Esophagus (tissue), 2 donors: ENCODE measurements around the gene KDM4C. TPM values are rescaled to one million over a fixed set of nuclear protein-coding genes. Genes with fewer than 3 reads are reported as not detected.
"Not testable (repeated sequence)": the region's sequence is repeated elsewhere in the genome, so short reads cannot be mapped to it uniquely, and the experiment has no call there.

Experiments used
- H3K27ac ChIP-seq, 2 donors: one replicate each; pipeline ENCODE4 v1.5.1; 2013; ENCODE audit warnings: low read depth in 2 of 2, mild to moderate bottlenecking in 2 of 2, inconsistent platforms in 1 of 2, low read length in 1 of 2, moderate library complexity in 1 of 2
- H3K27me3 ChIP-seq, 2 donors: one replicate each; pipeline ENCODE4 v1.6.1; 2013; ENCODE audit warnings: low read length in 2 of 2, control low read depth in 1 of 2, mild to moderate bottlenecking in 1 of 2; ENCODE audit not compliant: insufficient read depth in 2 of 2, control insufficient read depth in 1 of 2
- H3K36me3 ChIP-seq, 2 donors: one replicate each; pipeline ENCODE4 v1.6.1; 2013; ENCODE audit warnings: low read length in 1 of 2; ENCODE audit not compliant: control insufficient read depth in 2 of 2, insufficient read depth in 2 of 2
- H3K4me1 ChIP-seq, 2 donors: one replicate each; pipeline ENCODE4 v1.6.1; 2013; ENCODE audit warnings: low read length in 1 of 2; ENCODE audit not compliant: control insufficient read depth in 2 of 2, insufficient read depth in 2 of 2
- H3K4me3 ChIP-seq, 2 donors: one replicate each; pipeline ENCODE4 v1.5.1; 2013; ENCODE audit warnings: low read length in 2 of 2, mild to moderate bottlenecking in 2 of 2, low read depth in 1 of 2, moderate library complexity in 1 of 2
- H3K9me3 ChIP-seq, 2 donors: one replicate each; pipeline ENCODE4 v1.6.1; 2013; ENCODE audit warnings: mild to moderate bottlenecking in 2 of 2, low read depth in 1 of 2, low read length in 1 of 2, moderate library complexity in 1 of 2; ENCODE audit not compliant: control insufficient read depth in 2 of 2, insufficient read depth in 1 of 2
- WGBS, 2 donors: extraction: QIAGEN DNeasy Blood & Tissue Kit; methylation state at CpG; one replicate each; pipeline ENCODE4 v1.1.7; 2013; 5-methylcytosine and 5-hydroxymethylcytosine counted together
- polyA plus RNA-seq, 2 donors: library from polyadenylated mRNA; stranded (reverse); fragments of 200-250 nt; gene quantifications; one replicate each; pipeline ENCODE4 v1.2.3, GENCODE V29; 2013
- donor health status: healthy with polysubstance abuse.
- donor health status: Bipolar disorder and iron deficiency.

The KDM4C gene
- polyA plus RNA-seq, 2 donors, result 5.9 to 8.0 TPM

DNA sequence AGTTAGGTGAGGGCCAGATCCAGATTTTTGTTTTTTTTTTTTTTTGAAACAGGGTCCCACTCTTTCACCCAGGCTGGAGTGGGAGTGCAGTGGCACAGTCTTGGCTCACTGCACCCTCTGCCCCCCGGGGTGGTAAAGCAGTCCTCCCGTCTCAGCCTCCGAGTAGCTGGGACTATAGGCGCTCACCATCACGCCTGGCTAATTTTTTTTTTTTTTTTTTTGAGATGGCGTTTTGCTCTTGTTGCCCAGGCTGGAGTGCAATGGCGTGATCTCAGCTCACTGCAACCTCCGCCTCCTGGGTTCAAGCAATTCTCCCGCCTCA lies 31.2 kb downstream of the KDM4C start:
- H3K9me3 ChIP-seq, H3K36me3 ChIP-seq, H3K4me3 ChIP-seq, H3K27ac ChIP-seq, H3K27me3 ChIP-seq, H3K4me1 ChIP-seq: not testable (repeated sequence)
- WGBS, 2 donors, result 94 to 95% methylated on average over 8 to 9 of the region's 9 CpGs

DNA sequence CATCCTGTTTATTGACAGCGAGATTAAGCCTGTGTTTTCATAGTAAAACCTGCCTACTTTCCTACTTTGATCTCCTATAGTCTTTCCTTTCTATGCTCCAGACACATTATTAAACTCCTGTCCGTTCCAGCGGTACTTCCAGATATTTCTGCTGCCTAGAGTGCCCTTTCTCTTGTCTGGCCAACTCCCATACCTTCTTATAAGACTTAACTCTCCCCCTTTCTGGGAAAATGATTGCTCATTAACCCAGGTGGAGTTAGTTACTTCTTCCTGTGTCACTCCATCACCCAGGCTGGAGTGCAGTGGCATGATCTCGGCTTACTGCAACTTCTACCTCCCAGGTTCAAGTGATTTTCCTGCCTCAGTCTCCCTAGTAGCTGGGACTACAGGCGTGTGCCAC lies 33.1 kb downstream of the KDM4C start:
- 82 to 94% methylated on average over 5 of the region's 5 CpGs for WGBS, 2 donors
- Histone ChIP-seq H3K27ac (no peak overlapping the region), H3K9me3 (no peaks in the 10 kb centered on the region), H3K4me1 (peaks cover 5 to 6% of the 10 kb centered on the region in 2 donors), H3K4me3 (no peak overlapping the region), H3K36me3 (peaks cover 4 to 5% of the 10 kb centered on the region in 2 donors), H3K27me3 (no peaks in the 10 kb centered on the region)

DNA sequence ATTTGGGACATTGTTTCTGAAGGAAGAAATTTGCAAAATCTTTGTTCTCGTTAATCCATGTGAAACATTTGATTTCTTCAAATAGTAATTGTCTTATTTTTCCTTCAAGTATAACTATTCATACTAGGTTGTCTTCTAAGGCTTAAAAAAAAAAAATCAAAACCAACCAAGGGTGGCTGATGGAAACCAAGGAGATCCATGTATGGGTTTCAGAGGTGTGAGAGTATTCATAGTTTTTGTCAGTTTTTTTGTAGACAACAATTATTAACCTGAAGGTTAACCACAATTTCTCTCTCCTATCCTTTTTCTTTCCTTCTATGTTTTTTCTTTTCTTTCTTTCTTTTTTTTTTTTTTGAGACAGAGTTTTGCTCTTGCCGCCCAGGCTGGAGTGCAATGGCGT lies 35.4 kb downstream of the KDM4C start:
- Histone ChIP-seq H3K27ac (no peak overlapping the region), H3K9me3 (no peaks in the 10 kb centered on the region), H3K36me3 (peaks cover 4 to 5% of the 10 kb centered on the region in 2 donors), H3K4me3 (no peak overlapping the region), H3K27me3 (no peaks in the 10 kb centered on the region), H3K4me1 (peaks cover 3 to 5% of the 10 kb centered on the region in 2 donors)
- 93 to 94% methylated on average over 3 of the region's 3 CpGs for WGBS, 2 donors

DNA sequence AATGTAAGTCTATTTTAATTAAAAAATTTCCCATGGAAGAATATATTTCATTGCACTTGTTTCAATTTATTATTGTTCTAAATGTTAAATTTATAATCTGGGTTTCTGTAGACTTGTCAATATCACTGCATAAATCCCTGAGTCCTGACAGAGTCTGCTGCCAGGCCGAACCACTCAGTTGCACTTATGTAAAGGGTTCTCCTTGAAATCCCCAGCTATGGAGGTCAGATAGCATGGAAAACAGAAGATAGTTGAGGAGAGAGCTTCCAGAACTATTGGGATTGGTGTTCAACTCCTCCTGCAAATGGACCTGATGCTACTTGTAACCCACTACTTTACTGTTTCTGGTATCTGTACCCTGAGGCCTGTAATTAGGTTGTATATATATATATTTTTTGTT lies 37.2 kb downstream of the KDM4C start:
- H3K27ac ChIP-seq, result no peak overlapping the region
- H3K27me3 ChIP-seq, result no peaks in the 10 kb centered on the region
- H3K36me3 ChIP-seq, result peaks cover 4 to 5% of the 10 kb centered on the region in 2 donors
- no peaks in the 10 kb centered on the region for H3K4me1 ChIP-seq
- no peak overlapping the region for H3K4me3 ChIP-seq
- no peaks in the 10 kb centered on the region for H3K9me3 ChIP-seq
- 95 to 97% methylated on average over 1 of the region's 1 CpG for WGBS, 2 donors

DNA sequence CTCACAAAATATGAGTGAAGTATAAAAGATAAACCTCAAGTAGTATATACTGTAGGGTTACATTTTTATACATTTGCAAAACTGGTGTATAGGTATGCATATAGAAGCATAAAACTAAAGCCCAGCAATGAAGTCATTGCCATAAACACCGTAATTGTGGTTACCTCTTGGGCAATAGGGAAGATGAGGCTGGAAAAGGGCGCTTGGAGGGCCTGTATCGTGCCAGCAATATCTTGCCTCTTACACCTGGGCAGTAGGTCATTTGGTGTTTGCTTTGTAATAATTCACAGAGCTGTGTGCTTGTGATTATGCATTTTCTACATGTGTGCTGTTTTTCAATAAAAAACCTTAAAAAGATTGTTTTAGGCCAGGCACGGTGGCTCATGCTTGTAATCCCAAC lies 45.2 kb downstream of the KDM4C start:
- Histone ChIP-seq H3K4me3 (no peak overlapping the region), H3K4me1 (no peaks in the 10 kb centered on the region), H3K27me3 (no peaks in the 10 kb centered on the region), H3K27ac (no peak overlapping the region), H3K36me3 (peaks cover 0 to 2% of the 10 kb centered on the region in 2 donors), H3K9me3 (no peaks in the 10 kb centered on the region)
- WGBS, 2 donors, result 97 to 98% methylated on average over 4 of the region's 4 CpGs

DNA sequence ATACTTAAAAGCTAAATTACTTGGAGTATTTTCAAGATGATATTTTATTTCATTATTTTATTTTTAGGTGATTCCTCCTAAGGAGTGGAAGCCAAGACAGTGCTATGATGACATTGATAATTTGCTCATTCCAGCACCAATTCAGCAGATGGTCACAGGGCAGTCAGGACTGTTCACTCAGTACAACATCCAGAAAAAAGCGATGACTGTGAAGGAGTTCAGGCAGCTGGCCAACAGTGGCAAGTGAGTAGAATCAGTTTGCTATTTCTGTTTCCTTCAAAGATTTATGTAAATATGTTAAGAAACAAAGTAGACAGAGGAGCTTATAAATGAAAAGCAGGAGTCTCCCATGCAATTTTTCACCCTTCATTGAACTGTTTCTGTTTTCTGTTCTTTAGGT lies 47.8 kb downstream of the KDM4C start:
- H3K9me3 ChIP-seq, result no peaks in the 10 kb centered on the region
- H3K27me3 ChIP-seq, result no peaks in the 10 kb centered on the region
- WGBS, 2 donors, result 67 to 68% methylated on average over 1 of the region's 1 CpG
- H3K27ac ChIP-seq, result no peak overlapping the region
- H3K4me3 ChIP-seq, result no peak overlapping the region
- no peaks in the 10 kb centered on the region for H3K4me1 ChIP-seq
- H3K36me3 ChIP-seq, result peaks cover 0 to 2% of the 10 kb centered on the region in 2 donors

DNA sequence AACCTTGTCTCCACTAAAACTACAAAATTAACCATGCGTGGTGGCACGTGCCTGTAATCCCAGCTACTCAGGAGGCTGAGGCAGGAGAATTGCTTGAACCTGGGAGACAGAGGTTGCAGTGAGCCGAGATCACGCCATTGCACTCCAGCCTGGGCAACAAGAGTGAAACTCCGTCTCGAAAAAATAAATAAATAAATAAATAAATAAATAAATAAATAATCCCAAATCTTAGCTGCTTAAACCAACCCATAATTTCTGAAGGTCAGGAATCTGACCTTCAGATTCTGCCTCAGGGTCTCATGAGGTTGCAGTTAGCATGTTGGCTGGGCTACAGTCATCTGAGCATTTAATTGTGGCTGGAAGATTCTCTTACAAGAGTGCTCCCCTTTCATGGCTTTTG lies 48.5 kb downstream of the KDM4C start:
- H3K27ac ChIP-seq, H3K27me3 ChIP-seq, H3K36me3 ChIP-seq, H3K9me3 ChIP-seq, H3K4me3 ChIP-seq, H3K4me1 ChIP-seq: not testable (repeated sequence)
- WGBS, 2 donors, result 95 to 98% methylated on average over 6 of the region's 6 CpGs

DNA sequence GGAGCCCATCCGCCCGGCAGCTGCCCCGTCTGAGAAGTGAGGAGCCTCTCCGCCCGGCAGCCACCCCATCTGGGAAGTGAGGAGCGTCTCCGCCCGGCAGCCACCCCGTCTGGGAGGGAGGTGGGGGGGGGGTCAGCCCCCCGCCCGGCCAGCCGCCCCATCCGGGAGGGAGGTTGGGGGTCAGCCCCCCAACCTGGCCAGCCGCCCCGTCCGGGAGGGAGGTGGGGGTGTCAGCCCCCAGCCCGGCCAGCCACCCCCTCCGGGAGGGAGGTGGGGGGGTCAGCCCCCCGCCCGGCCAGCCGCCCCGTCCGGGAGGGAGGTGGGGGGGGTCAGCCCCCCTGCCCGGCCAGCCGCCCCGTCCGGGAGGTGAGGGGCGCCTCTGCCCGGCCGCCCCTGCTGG lies 49.9 kb downstream of the KDM4C start:
- 94 to 97% methylated on average over 5 to 27 of the region's 30 CpGs for WGBS, 2 donors
- not testable (repeated sequence) for H3K27ac ChIP-seq, H3K36me3 ChIP-seq, H3K9me3 ChIP-seq, H3K4me3 ChIP-seq, H3K27me3 ChIP-seq, H3K4me1 ChIP-seq

DNA sequence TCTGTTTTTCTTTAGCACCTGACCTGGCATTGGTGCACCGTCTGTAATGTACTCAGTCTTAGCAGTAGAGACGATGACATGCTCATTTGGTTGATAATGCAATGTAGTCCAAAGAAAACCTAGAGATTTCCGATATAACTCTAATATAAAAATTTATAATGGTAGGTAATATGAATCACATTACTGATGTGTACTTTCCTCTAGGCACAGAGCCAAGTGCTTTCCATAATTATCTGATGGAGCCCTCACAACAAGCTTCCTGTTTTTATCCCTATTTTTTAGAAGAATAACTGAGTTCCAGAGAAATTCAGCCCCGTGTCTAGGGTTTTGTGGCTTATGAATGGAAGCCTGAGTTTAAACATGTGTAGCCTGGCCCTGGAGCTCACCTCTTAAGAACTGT lies 53.7 kb downstream of the KDM4C start:
- H3K27ac ChIP-seq, result no peak overlapping the region
- H3K4me1 ChIP-seq, result no peaks in the 10 kb centered on the region
- WGBS, 2 donors, result 80 to 82% methylated on average over 4 of the region's 4 CpGs
- no peaks in the 10 kb centered on the region for H3K27me3 ChIP-seq
- H3K4me3 ChIP-seq, result no peak overlapping the region
- H3K36me3 ChIP-seq, result peaks cover 0 to 2% of the 10 kb centered on the region in 2 donors
- H3K9me3 ChIP-seq, result no peaks in the 10 kb centered on the region

DNA sequence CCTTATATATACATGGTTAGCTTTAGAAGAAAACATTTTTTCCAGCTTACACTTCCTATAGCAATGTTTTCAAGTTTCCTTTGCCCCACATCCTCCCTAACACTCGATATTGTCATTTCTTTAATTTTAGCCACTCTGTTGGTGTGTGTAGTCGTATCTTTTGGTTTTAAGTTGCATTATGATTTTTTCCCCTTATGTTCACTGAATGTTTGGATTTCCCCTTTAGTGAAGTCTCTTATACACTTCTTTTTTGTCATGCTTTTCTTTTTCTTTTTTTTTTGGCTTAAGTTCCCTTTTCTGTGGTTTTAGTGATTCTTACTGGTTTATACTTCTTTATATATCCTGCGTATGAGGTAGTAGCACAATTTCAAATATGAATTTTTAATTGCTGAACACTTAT lies 58.8 kb downstream of the KDM4C start:
- Histone ChIP-seq H3K36me3 (peaks cover 2 to 3% of the 10 kb centered on the region in 2 donors), H3K4me1 (no peaks in the 10 kb centered on the region), H3K27ac (no peak overlapping the region), H3K27me3 (no peaks in the 10 kb centered on the region), H3K4me3 (no peak overlapping the region), H3K9me3 (no peaks in the 10 kb centered on the region)
- 84 to 87% methylated on average over 3 of the region's 3 CpGs for WGBS, 2 donors
